Amygdala (tissue), 56 donors: ENCODE results near the gene ZNF678.
"Not testable (repeated sequence)": the region's sequence is repeated elsewhere in the genome, so short reads cannot be mapped to it uniquely, and the experiment has no call there.

ENCODE experiments used
- DNase-seq, 56 donors: peaks; one replicate each; lab custom pipeline; 2025; lab: John Stamatoyannopoulos, UW

ZNF678 gene

DNA sequence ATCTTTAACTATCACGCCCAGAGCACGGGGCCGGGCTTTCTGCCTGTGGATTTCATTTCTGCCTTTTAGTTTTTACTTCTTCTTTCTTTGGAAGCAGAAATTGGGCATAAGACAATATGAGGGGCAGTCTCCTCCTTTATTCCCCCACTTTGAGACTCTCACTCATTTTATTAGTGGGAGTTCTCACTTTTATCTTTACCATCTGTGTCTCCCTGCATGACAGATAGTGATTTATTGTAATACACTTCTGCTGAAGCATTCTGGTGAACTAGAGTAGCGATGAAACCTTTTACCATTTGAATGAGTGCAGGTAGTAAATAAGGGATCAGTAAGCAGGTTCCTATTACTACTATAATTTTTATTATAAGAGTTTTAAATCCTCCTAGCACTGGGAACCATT lies 26.4 kb downstream of the ZNF678 start:
- DNase-seq: not testable (repeated sequence)

DNA sequence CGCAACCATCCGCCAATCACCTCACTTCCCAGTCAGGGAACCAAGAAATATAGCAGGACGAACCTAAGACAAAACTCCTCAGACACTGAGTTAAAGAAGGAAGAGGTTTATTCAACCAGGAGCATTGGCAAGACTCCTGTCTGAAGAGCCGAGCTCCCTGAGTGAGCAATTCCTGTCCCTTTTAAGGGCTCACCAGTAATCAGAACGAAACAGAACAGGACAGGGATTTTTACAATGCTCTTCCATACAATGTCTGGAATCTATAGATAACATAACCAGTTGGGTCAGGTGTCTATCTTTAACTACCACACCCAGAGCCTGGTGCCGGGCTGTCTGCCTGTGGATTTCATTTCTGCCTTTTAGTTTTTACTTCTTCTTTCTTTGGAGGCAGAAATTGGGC lies 32.9 kb downstream of the ZNF678 start:
- not testable (repeated sequence) for DNase-seq

DNA sequence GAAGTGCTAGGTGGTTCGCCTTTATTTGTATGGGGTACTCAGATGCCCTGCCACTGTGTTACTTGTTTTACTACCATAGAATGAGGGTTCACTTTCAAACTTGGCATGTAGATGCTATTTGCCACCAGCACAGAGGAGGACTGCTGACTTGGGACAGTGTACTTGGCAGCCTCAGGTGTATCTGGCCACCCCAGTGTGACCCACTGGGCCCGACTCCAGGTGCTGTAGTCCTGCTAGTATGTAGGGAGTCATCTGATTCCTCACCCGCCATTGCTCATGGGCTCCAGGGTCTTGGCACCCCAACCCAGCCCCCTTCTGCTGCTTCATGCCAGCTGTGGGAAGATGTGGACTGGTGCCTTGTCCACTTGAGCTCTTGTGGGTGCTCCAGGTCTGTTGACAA lies 40.0 kb downstream of the ZNF678 start:
- no peak for DNase-seq

DNA sequence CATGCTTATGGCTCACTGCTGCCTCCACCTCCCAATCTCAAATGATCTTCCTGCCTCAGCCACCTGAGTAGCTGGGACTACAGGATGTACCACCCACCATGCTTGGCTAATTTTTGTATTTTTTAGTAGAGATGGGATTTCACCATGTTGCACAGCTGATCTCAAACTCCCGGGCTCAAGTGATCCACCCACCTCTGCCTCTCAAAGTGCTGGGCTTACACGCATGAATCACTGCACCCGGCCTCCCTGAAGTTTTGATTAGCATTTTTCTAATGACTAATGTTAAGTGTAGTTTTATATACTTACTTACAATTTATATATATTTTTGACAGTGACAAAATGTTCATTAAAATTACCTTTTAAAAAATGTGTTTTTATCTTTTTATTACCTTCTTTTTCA lies 41.1 kb downstream of the ZNF678 start:
- DNase-seq: no peak

DNA sequence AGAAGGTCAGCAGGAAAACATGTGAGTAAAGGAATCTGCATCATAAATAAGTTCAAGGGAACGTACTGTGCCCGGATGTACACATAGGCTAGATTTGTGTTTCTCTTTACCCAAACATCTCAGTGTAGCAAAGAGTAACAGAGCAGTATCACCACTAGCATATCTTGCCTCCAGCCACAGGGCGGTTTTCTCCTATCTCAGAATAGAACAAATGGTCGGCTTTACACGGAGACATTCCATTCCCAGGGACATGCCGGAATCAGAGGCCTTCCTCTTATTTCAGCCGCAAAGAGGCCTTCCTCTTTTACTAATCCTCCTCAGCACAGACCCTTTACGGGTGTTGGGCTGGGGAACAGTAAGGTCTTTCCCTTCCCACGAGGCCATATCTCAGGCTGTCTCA lies 42.9 kb downstream of the ZNF678 start:
- DNase-seq: not testable (repeated sequence)

DNA sequence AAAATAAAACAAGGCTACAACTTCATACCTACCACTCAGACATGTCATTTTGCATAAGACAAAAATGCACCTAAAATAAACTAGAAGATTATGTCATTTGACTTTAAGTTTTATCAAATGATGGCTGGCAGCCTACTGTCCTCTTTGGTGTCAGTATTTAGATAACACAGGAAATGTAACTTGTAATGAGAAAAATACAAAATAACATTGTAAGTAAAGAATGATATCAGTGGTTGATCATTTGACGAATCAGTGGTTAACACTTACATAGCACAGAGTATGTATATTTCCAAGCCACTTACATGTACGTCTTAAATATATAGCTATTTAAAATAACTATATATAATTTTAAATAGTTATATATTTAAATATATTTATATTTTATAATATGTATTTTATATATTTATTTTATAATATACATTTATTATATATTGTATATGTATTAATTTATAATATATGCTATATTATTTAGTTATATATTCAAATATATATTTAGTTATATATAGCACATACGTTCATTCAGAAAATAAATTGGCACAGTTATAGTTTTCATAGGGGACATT lies 44.1 kb downstream of the ZNF678 start:
- DNase-seq: no peak

DNA sequence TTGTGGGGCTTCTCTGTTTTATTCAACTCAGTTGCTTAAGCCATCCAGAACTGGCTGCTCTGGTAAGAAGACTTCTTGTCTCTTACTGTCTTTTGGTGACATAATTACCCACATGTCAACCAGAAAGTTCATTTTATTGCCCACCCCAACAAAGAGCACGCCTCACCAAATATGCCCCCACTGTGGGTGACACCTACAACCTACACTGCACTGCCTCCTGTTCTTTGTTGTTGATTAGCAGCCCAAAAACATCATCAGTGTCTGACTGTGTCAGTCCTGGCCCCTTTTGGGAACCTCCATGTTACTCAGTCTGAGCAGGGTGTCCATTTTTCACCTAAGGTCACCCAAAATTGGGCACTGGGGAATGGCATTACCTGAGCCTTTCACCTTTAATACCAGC lies 49.3 kb downstream of the ZNF678 start:
- no peak for DNase-seq

DNA sequence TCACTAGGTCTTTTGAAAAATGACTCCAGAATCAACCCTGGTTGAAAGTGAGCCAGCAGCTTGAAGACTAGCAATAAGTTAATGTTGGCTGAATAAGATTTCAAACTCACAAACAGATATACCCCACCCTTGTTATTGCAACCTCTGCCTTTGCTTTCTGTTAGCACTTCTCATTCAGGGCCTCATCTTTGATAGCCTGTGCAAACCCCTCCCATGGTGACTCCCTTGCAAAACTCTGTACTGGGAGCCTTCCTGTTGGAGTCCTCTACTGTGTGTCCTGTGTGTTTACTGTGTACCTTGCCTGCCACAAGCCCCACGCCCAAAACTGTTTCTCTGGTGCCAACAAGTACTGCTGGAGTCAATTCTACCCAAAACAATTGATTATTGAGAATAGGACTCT lies 50.2 kb downstream of the ZNF678 start:
- no peak for DNase-seq

DNA sequence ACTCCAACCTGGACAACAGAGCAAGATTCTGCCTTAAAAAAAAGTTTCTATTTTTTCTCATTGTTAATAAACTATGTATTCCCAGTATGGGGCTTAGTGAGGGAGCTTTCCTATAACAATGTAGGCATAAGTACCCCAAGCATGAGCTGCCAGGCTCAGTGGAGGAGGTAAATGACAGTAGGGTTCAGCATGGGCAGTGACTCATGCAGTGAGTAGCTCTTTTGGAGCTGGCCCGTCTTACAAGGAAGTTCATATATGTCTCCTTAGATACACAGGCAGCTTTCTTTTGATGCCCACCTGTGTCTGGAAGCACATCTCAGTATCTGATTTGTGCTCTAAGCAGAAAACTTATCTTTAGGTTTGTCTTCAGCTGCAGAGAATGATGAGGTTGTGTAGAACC lies 57.9 kb downstream of the ZNF678 start:
- no peak for DNase-seq

DNA sequence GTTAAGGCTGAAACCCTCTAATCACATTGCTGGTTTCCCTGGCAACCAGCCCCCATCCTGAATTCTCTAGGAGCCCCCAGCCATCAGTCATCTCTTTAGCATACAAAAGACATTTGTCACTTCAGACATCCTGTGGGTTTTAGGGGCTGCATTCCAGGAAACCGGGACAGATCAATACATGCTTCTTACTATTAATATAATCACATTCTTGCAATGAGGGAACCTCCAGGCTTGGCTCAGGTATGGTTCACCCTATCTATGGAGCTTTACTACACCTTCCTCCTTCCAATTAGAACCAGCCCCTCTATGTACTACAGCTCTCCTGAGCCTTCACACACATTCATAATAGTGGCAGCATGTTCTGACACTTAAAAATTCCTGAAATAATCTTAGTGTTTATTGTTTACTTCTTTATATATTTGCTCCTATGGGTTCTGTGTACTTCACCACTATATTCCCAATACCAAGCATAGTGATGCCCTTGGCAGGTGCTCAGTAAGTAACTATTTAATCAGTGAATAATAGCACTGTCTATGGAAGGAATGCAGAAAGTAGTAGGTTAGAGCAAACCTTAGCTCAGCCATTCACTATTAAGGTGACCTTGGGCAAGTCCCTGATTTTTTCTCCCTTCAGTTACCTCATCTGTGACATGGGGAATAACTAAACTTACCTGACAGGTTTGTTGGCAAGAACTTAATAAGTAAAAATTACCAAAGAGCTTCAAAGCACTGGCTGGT lies 59.6 kb downstream of the ZNF678 start:
- DNase-seq: no peak

DNA sequence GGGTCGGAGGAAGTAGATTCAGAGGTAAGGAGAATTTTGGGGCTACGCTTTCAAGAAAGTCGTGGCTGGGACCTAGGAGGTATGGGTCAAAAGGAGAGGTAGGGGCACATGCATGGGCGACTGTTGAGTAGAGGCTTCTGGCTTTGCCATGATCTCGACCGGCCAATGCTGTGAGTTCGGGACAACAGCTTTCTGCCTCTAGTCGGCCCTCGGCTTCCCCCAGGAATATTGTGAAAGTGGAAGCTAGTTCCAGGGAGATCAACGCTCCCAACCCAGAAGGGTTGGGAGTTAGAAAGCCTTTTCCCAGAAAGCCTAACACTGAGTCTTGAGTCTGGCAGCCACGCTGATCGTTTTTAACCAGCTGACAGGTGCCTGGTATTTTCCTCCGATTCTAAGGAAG lies 69.0 kb downstream of the ZNF678 start:
- no peak for DNase-seq

DNA sequence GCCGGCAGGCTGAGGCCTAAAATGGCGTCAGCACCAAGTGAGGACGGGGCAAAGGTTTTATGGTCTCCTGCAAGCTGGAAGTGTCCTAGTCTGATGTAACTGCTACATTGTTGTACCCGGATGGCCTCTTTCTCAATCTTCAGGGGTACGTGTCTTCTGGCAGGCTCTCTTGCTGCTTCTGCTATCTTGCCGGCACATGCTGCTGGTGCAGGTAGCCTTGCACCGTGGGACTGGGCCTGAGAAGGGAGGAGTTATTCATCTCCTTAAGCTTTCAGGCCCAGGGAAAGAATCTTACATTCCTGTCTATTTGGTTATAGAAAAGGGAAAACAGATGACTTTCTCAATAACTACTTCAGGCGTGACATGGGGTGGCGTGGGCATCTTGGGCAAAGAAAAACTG lies 72.2 kb downstream of the ZNF678 start:
- no peak for DNase-seq

DNA sequence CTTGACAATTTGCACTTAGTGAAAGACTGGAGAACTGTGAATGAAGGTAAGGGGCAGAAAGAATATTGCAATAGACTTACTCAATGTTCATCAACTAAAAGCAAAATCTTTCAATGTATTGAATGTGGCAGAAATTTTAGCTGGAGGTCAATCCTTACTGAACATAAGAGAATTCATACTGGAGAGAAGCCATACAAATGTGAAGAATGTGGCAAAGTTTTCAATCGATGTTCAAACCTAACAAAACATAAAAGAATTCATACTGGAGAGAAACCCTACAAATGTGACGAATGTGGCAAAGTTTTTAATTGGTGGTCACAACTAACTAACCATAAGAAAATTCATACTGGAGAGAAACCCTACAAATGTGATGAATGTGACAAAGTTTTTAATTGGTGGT lies 91.1 kb downstream of the ZNF678 start:
- no peak for DNase-seq

DNA sequence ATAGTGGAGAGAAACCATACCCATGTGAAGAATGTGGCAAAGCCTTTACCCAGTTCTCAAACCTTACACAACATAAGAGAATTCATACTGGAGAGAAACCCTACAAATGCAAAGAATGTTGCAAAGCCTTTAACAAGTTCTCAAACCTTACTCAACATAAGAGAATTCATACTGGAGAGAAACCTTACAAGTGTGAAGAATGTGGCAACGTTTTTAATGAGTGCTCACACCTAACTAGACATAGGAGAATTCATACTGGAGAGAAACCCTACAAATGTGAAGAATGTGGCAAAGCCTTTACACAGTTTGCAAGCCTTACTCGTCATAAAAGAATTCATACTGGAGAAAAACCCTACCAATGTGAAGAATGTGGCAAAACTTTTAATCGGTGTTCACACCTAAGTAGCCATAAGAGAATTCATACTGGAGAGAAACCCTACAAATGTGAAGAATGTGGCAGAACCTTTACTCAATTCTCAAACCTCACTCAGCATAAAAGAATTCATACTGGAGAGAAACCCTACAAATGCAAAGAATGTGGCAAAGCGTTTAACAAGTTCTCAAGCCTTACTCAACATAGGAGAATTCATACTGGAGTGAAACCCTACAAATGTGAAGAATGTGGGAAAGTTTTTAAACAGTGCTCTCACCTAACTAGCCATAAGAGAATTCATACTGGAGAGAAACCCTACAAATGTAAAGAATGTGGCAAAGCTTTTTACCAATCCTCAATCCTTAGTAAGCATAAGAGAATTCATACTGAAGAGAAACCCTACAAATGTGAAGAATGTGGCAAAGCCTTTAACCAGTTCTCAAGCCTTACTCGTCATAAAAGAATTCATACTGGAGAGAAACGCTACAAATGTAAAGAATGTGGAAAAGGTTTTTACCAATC lies 91.7 kb downstream of the ZNF678 start:
- no peak for DNase-seq

DNA sequence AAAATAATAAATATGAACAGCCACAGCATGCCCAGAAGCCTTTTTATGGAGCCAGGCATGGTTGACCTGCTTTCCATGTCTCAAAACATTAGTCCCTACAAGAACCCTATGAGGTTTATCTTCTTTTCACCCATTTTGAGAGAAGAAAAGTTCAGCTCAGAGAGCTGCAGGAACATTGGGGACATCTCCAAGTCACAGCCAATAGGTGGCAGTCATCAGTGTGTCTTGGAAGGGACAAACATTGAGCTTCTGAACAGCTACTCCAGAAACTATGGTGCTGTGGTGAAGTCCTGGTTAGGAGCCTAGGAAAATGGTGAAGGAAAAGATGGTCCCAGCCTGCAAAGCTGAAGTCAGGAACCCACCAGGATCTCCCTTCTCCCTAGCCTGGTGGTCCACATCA lies 98.1 kb downstream of the ZNF678 start:
- DNase-seq: no peak

DNA sequence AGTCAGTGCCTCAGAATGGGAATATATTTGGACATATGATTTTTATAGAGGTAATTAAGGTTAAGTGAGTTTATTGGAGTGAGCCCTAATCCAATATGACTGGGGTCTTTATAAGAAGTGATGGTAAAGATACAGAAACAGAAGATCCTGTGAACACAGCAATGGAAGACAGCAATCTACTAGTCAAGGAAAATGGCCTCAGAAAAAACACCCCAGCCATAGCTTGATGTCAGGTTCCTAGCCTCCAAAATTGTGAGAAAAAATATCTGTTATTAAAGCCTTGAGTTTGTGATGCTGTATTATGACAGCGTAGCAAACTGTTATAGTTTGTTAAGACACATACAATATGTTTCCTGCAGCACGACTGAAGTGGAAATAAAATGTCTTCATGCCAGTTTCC lies 99.6 kb downstream of the ZNF678 start:
- no peak for DNase-seq

DNA sequence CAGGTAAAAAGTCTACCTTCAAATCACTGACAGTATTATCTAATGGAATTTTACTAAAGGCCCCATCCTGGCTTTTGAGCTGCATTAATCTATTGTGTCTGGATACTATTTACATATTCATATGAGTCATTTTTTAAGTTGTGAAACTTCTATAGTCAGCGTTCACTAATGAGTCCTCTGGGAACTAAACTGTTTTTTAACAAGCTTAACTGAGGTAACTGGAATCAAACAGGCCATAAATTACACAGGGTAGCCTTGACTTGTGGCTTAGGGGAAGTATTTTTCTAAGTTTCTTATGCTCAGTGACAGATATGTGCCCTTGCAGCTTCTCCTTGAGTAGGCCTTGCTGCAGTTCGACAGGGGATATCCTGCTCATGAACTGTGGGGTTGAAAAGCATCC lies 102.9 kb downstream of the ZNF678 start:
- DNase-seq: no peak

DNA sequence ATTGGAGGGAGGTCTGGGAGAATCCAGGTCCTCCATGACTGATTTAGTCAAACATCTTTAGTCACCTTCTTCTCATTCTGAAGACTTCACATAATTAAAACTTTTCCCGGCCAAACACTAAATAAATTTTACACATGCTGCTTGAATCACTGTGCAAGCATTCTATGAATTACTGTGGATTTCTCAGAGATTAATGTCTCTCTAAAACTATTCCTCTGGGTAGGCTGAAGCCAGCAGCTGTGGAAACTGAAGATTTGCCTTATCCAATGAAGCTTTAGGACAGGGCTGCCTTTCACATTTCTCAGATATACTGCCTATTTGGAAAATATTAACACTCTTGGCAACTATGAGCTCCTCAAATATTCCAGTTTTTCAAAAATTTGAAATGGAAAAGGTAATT lies 110.1 kb downstream of the ZNF678 start:
- DNase-seq: no peak

DNA sequence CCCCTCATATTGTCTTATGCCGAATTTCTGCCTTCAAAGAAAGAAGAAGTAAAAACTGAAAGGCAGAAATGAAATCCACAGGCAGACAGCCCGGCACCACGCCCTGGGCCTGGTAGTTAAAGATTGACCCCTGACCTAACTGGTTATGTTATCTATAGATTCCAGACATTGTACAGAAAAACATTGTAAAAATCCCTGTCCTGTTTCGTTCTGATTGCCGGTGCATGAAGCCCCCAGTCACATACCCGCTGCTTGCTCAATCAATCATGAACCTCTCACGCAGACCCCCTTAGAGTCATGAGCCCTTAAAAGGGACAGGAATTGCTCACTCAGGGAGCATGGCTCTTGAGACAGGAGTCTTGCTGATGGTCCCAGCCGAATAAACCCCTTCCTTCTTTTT lies 122.5 kb downstream of the ZNF678 start:
- DNase-seq: no peak

DNA sequence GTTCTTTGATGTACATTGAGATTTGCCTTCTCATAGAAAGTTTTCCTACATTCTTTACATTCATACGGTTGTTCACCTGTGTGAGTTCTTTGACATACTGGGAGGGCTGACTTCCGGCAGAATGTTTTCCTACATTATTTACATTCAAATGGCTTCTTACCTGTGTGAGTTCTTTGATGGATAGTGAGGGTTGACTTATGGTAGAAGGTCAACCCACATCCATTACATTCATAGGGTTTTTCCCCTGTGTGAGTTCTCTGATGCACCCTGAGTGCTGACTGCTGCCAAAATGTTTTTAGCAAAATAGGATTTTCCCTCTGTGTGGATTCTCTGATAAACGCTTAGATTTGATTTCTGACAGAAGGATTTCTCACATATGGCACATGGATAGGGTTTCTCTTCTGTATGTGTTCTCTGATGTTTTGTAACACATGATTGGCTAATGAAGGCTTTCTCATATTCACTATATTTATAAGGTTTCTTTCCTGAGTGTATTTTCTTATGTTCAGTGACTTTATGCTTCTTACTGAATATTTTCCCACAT lies 134.0 kb downstream of the ZNF678 start:
- no peak for DNase-seq

DNA sequence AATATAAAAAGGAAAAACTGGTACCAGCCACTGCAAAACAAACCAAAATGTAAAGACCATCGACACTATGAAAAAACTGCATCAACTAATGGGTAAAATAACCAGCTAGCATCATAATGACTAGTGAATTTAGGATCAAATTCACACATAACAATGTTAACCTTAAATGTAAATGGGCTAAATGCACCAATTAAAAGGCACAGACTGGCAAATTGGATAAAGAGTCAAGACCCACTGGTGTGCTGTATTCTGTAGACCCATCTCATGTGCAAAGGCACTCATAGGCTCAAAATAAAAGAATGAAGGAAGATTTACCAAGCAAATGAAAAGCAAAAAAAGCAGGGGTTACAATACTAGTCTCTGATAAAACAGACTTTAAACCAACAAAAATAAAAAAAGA lies 138.3 kb downstream of the ZNF678 start:
- not testable (repeated sequence) for DNase-seq
